OCI-LY1 (cell line): ENCODE data around the gene CBFA2T2.
"Not testable (repeated sequence)": the region's sequence is repeated elsewhere in the genome, so short reads cannot be mapped to it uniquely, and the experiment has no call there.

Experiments
- H2AFZ ChIP-seq: fragments of 200-600 bp; sonication (generic), shearing (Covaris generic); 2 replicates; pipeline ENCODE4 v1.6.0; 2014; ENCODE audit warnings: antibody characterized with exemption, mild to moderate bottlenecking, low read length
- H3F3A ChIP-seq: fragments of 200-600 bp; sonication (generic), shearing (Covaris generic); 2 replicates; pipeline ENCODE4 v1.6.0; 2014; ENCODE audit warnings: mild to moderate bottlenecking, antibody characterized with exemption, low read length, moderate library complexity; ENCODE audit not compliant: insufficient read depth
- H3K27ac ChIP-seq: fragments of 200-600 bp; sonication (generic); 2 replicates; pipeline ENCODE4 v1.5.1; 2014; ENCODE audit warnings: low read length, mixed run types, mild to moderate bottlenecking, low read depth; ENCODE audit not compliant: poor library complexity, severe bottlenecking
- H3K27me3 ChIP-seq: fragments of 200-600 bp; sonication (generic); 2 replicates; pipeline ENCODE4 v1.6.0; 2014; ENCODE audit warnings: antibody characterized with exemption, mild to moderate bottlenecking, low read length, moderate library complexity; ENCODE audit not compliant: insufficient read depth
- H3K36me3 ChIP-seq: fragments of 200-600 bp; sonication (generic); 2 replicates; pipeline ENCODE4 v1.6.1; 2014; ENCODE audit warnings: mild to moderate bottlenecking, antibody characterized with exemption, low read length, moderate library complexity, mixed read lengths; ENCODE audit not compliant: insufficient read depth
- H3K4me1 ChIP-seq: fragments of 200-600 bp; sonication (generic); 2 replicates; pipeline ENCODE4 v1.5.1; 2014; ENCODE audit warnings: mild to moderate bottlenecking, low read length, moderate library complexity; ENCODE audit not compliant: insufficient read depth, severe bottlenecking
- H3K4me2 ChIP-seq: fragments of 200-600 bp; sonication (generic), shearing (Covaris generic); 2 replicates; pipeline ENCODE4 v1.6.1; 2014; ENCODE audit warnings: low read length
- H3K4me3 ChIP-seq: fragments of 200-600 bp; sonication (generic); 2 replicates; pipeline ENCODE4 v1.5.1; 2014; ENCODE audit warnings: low read length, low read depth, mild to moderate bottlenecking, mixed read lengths; ENCODE audit not compliant: poor library complexity, severe bottlenecking
- H3K79me2 ChIP-seq: fragments of 200-600 bp; shearing (Covaris generic); 2 replicates; pipeline ENCODE4 v1.6.1; 2016; ENCODE audit warnings: mixed run types, low read length, mixed read lengths; ENCODE audit not compliant: insufficient read depth
- H3K9ac ChIP-seq: fragments of 200-600 bp; sonication (generic), shearing (Covaris generic); 2 replicates; pipeline ENCODE4 v1.6.1; 2014; ENCODE audit warnings: mild to moderate bottlenecking, low read length, mixed read lengths
- H3K9me2 ChIP-seq: fragments of 200-600 bp; sonication (generic), shearing (Covaris generic); 2 replicates; pipeline ENCODE4 v1.6.1; 2014; ENCODE audit warnings: low read depth, mild to moderate bottlenecking, low read length, mixed read lengths
- H3K9me3 ChIP-seq: fragments of 200-600 bp; shearing (Covaris generic); 2 replicates; pipeline ENCODE4 v1.6.1; 2014; ENCODE audit warnings: low read length, mixed read lengths
- H4K20me1 ChIP-seq: fragments of 200-600 bp; sonication (generic), shearing (Covaris generic); 2 replicates; pipeline ENCODE4 v1.6.0; 2016; ENCODE audit warnings: mild to moderate bottlenecking, low read length; ENCODE audit not compliant: insufficient read depth
- EZH2 ChIP-seq: fragments of 200-600 bp; sonication (generic), shearing (Covaris generic); IDR thresholded peaks from 2 replicates; pipeline ENCODE4 v1.8.0; 2017; ENCODE audit warnings: borderline replicate concordance, mixed run types, mild to moderate bottlenecking, antibody characterized with exemption, low read length, moderate library complexity, mixed read lengths
- TF ChIP-seq, protein P1 (sequence below): fragments of 200-600 bp; sonication (generic), shearing (Covaris generic); IDR thresholded peaks from 2 replicates; pipeline ENCODE4 v1.5.1; 2017; ENCODE audit warnings: mild to moderate bottlenecking, antibody characterized with exemption, low read length, moderate library complexity, mixed read lengths

Gene CBFA2T2

GRCh38 chr20:33463332-33464101, 26.4 kb upstream of the CBFA2T2 start:
- Histone ChIP-seq H2AFZ (no peak overlapping the region), H3F3A (no peaks in the 10 kb centered on the region), H3K9ac (no peak overlapping the region), H3K27me3 (no peaks in the 10 kb centered on the region), H3K4me1 (peaks cover 29% of the 10 kb centered on the region), H3K4me3 (no peak overlapping the region), H3K9me2 (no peaks in the 10 kb centered on the region), H3K79me2 (no peaks in the 10 kb centered on the region), H3K36me3 (no peaks in the 10 kb centered on the region), H3K27ac (no peak overlapping the region), H4K20me1 (no peaks in the 10 kb centered on the region), H3K4me2 (no peak overlapping the region), H3K9me3 (no peaks in the 10 kb centered on the region)
- no peak for TF ChIP-seq EZH2
- TF ChIP-seq, protein P1, sequence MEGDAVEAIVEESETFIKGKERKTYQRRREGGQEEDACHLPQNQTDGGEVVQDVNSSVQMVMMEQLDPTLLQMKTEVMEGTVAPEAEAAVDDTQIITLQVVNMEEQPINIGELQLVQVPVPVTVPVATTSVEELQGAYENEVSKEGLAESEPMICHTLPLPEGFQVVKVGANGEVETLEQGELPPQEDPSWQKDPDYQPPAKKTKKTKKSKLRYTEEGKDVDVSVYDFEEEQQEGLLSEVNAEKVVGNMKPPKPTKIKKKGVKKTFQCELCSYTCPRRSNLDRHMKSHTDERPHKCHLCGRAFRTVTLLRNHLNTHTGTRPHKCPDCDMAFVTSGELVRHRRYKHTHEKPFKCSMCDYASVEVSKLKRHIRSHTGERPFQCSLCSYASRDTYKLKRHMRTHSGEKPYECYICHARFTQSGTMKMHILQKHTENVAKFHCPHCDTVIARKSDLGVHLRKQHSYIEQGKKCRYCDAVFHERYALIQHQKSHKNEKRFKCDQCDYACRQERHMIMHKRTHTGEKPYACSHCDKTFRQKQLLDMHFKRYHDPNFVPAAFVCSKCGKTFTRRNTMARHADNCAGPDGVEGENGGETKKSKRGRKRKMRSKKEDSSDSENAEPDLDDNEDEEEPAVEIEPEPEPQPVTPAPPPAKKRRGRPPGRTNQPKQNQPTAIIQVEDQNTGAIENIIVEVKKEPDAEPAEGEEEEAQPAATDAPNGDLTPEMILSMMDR, result no peak

DNA sequence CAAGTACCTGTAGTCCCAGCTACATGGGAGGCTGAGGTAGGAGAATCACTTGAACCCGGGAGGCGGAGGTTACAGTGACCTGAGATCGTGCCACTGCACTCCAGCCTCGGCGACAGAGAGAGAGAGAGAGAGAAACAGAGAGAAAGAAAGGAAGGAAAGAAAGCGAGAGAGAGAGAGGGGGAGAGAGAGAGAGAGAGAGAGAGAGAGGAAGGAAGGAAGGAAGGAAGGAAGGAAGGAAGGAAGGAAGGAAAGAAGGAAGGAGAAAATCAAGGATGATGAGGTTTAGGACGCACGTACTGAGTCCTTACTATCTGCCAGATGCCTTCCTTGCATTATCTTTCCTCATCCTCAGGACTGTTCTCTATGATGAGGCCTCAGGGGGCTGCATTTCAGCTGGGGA, 25.1 kb upstream of the CBFA2T2 start:
- not testable (repeated sequence) for H3F3A ChIP-seq, H3K4me2 ChIP-seq, H3K36me3 ChIP-seq, H2AFZ ChIP-seq, H3K27me3 ChIP-seq, H3K79me2 ChIP-seq, H4K20me1 ChIP-seq, H3K4me3 ChIP-seq, H3K27ac ChIP-seq, H3K9me3 ChIP-seq, H3K9me2 ChIP-seq, H3K9ac ChIP-seq
- H3K4me1 ChIP-seq, result peaks cover 22% of the 10 kb centered on the region

GRCh38 chr20:33465481-33466302, 24.2 kb upstream of the CBFA2T2 start:
- H3K9ac ChIP-seq, result no peak overlapping the region
- H3K27ac ChIP-seq, result no peak overlapping the region
- H3K27me3 ChIP-seq, result no peaks in the 10 kb centered on the region
- TF ChIP-seq, protein P1, result no peak
- TF ChIP-seq EZH2, result no peak
- no peak overlapping the region for H3K4me3 ChIP-seq
- no peak overlapping the region for H2AFZ ChIP-seq
- no peaks in the 10 kb centered on the region for H3F3A ChIP-seq
- no peaks in the 10 kb centered on the region for H3K36me3 ChIP-seq
- no peaks in the 10 kb centered on the region for H3K9me3 ChIP-seq
- no peak overlapping the region for H3K4me2 ChIP-seq
- H3K4me1 ChIP-seq, result peaks cover 13% of the 10 kb centered on the region
- no peaks in the 10 kb centered on the region for H3K79me2 ChIP-seq
- H3K9me2 ChIP-seq, result no peaks in the 10 kb centered on the region
- H4K20me1 ChIP-seq, result no peaks in the 10 kb centered on the region
